ENCODE data around the gene CSKMT. TPM values are rescaled to one million over a fixed set of nuclear protein-coding genes. Genes with fewer than 3 reads are reported as not detected.

Gene CSKMT
- polyA plus RNA-seq, 4 donors: 7.0 to 18.6 (median 12.1) TPM

DNA sequence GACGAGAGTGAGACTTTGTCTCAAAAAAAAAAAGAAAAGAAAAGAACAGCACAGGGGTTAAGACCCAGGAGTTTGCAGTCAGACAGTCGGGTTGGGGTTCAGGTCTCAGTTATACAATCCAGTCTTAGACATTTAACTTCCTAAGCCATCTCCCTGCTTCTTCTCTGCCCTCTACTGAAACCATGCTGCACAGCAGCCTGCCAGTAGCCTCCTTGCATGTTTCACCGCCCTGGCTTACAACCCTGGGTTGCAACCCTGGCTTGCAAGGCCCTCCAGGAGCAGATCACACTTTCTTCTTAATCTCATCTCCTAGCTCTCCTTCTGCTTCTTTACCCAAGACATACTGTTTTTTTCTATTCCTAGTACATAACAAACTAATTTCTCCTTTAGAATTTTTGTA is 37.4 kb upstream of the CSKMT start:
- peaks cover 31 to 84% (median 45%) of the 10 kb centered on the region in 3 donors for H3K36me3 ChIP-seq (ENCODE audit: control insufficient read depth in 3 of 3, insufficient read depth in 2 of 3, low read depth in 1 of 3, low read length in 3 of 3)
- FAIRE-seq (no peak), DNase-seq (no peak)
- H3K4me3 ChIP-seq (ENCODE audit: low read depth in 1 of 3, low read length in 3 of 3): no peak overlapping the region
- 79 to 89% (median 82%) methylated on average over 3 of the region's 3 CpGs for WGBS, 3 donors
- H3K27me3 ChIP-seq (ENCODE audit: control insufficient read depth in 3 of 3, insufficient read depth in 3 of 3, low read length in 3 of 3): no peaks in the 10 kb centered on the region
- no peak overlapping the region for H3K27ac ChIP-seq (ENCODE audit: low read depth in 1 of 3, low read length in 2 of 3)
- no peaks in the 10 kb centered on the region for H3K9me3 ChIP-seq (ENCODE audit: control insufficient read depth in 2 of 2, insufficient read depth in 1 of 2, low read depth in 1 of 2, low read length in 1 of 2)
- H3K4me1 ChIP-seq (ENCODE audit: control insufficient read depth in 3 of 3, insufficient read depth in 2 of 3, low read depth in 1 of 3, low read length in 2 of 3): no peaks in the 10 kb centered on the region

DNA sequence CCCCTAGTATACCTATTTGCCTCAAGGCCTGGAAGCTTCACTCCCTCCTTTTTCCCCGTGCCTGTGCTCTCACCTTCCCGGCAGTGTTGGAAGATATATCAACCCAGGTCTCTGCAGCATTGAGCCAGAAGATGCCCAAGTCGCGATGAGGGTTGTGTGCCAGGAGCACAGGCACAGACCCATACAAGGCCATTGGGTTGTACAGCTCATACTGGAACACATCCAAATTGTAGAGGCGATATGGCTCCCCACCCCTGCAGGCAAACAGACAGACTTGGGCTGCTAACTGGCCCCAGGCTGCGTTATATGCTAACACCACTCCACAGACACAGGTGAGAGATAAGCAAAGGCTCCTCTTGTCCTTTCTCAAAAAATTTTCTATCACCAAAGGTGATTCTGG is 32.6 kb upstream of the CSKMT start:
- peaks cover 30 to 91% (median 38%) of the 10 kb centered on the region in 3 donors for H3K36me3 ChIP-seq (ENCODE audit: control insufficient read depth in 3 of 3, insufficient read depth in 2 of 3, low read depth in 1 of 3, low read length in 3 of 3)
- H3K4me1 ChIP-seq (ENCODE audit: control insufficient read depth in 3 of 3, insufficient read depth in 2 of 3, low read depth in 1 of 3, low read length in 2 of 3): no peaks in the 10 kb centered on the region
- no peak overlapping the region for H3K4me3 ChIP-seq (ENCODE audit: low read depth in 1 of 3, low read length in 3 of 3)
- FAIRE-seq (no peak), DNase-seq (no peak)
- 87 to 94% (median 91%) methylated on average over 6 of the region's 6 CpGs for WGBS, 3 donors
- H3K9me3 ChIP-seq (ENCODE audit: control insufficient read depth in 2 of 2, insufficient read depth in 1 of 2, low read depth in 1 of 2, low read length in 1 of 2): no peaks in the 10 kb centered on the region
- H3K27me3 ChIP-seq (ENCODE audit: control insufficient read depth in 3 of 3, insufficient read depth in 3 of 3, low read length in 3 of 3): no peaks in the 10 kb centered on the region
- no peak overlapping the region for H3K27ac ChIP-seq (ENCODE audit: low read depth in 1 of 3, low read length in 2 of 3)

DNA sequence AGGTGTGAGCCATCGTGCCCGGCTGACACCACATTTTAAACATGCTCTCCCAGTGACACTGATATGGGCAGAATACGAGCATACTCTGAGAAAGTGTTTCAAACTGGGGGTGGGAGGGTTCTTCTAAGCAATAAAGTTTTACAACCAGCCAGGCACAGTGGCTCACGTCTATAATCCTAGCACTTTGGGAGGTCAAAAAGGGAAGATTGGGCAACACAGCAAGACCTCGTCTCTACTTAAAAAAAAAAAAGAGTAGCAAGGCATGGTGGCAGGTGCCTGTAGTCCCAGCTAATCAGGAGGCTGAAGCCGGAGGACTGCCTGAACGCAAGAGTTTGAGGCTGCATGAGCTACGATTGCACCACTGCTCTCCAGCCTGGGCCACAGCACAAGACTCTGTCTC is 20.9 kb upstream of the CSKMT start:
- H3K36me3 ChIP-seq (ENCODE audit: control insufficient read depth in 3 of 3, insufficient read depth in 2 of 3, low read depth in 1 of 3, low read length in 3 of 3): peaks cover 0 to 52% (median 3%) of the 10 kb centered on the region in 3 donors
- H3K9me3 ChIP-seq (ENCODE audit: control insufficient read depth in 2 of 2, insufficient read depth in 1 of 2, low read depth in 1 of 2, low read length in 1 of 2): no peaks in the 10 kb centered on the region
- FAIRE-seq: no peak
- no peaks in the 10 kb centered on the region for H3K27me3 ChIP-seq (ENCODE audit: control insufficient read depth in 3 of 3, insufficient read depth in 3 of 3, low read length in 3 of 3)
- WGBS, 3 donors: 61 to 74% (median 72%) methylated on average over 8 of the region's 8 CpGs
- H3K4me3 ChIP-seq (ENCODE audit: low read depth in 1 of 3, low read length in 3 of 3): no peak overlapping the region
- peaks cover 5 to 17% (median 6%) of the 10 kb centered on the region in 3 donors for H3K4me1 ChIP-seq (ENCODE audit: control insufficient read depth in 3 of 3, insufficient read depth in 2 of 3, low read depth in 1 of 3, low read length in 2 of 3)
- no peak overlapping the region for H3K27ac ChIP-seq (ENCODE audit: low read depth in 1 of 3, low read length in 2 of 3)
- no peak for DNase-seq

DNA sequence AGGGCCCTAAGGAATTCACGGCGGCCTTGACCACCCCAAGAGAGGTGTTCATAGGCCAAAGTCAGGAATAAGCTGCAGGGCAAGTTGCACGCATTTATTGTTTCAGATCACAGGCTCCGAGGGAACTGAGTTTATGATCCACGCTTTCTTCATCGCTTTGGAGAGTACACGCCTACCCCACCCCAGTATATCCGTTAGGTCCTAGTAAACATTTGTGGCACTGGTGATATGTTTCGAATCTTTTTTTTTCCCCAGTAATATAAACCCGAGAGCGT is 19.5 kb upstream of the CSKMT start:
- H3K4me1 ChIP-seq (ENCODE audit: control insufficient read depth in 3 of 3, insufficient read depth in 2 of 3, low read depth in 1 of 3, low read length in 2 of 3): peaks cover 5 to 17% (median 6%) of the 10 kb centered on the region in 3 donors
- no peaks in the 10 kb centered on the region for H3K27me3 ChIP-seq (ENCODE audit: control insufficient read depth in 3 of 3, insufficient read depth in 3 of 3, low read length in 3 of 3)
- H3K9me3 ChIP-seq (ENCODE audit: control insufficient read depth in 2 of 2, insufficient read depth in 1 of 2, low read depth in 1 of 2, low read length in 1 of 2): no peaks in the 10 kb centered on the region
- H3K27ac ChIP-seq (ENCODE audit: low read depth in 1 of 3, low read length in 2 of 3): peak overlapping the region; percentile 66 to 97 (median 88)
- peak in 1 of 2 donors; percentile 17 for DNase-seq
- H3K36me3 ChIP-seq (ENCODE audit: control insufficient read depth in 3 of 3, insufficient read depth in 2 of 3, low read depth in 1 of 3, low read length in 3 of 3): peaks cover 0 to 54% (median 3%) of the 10 kb centered on the region in 3 donors
- H3K4me3 ChIP-seq (ENCODE audit: low read depth in 1 of 3, low read length in 3 of 3): peak overlapping the region; percentile 65 to 99 (median 97)
- 5 to 11% (median 8%) methylated on average over 11 of the region's 11 CpGs for WGBS, 3 donors
- no peak for FAIRE-seq

DNA sequence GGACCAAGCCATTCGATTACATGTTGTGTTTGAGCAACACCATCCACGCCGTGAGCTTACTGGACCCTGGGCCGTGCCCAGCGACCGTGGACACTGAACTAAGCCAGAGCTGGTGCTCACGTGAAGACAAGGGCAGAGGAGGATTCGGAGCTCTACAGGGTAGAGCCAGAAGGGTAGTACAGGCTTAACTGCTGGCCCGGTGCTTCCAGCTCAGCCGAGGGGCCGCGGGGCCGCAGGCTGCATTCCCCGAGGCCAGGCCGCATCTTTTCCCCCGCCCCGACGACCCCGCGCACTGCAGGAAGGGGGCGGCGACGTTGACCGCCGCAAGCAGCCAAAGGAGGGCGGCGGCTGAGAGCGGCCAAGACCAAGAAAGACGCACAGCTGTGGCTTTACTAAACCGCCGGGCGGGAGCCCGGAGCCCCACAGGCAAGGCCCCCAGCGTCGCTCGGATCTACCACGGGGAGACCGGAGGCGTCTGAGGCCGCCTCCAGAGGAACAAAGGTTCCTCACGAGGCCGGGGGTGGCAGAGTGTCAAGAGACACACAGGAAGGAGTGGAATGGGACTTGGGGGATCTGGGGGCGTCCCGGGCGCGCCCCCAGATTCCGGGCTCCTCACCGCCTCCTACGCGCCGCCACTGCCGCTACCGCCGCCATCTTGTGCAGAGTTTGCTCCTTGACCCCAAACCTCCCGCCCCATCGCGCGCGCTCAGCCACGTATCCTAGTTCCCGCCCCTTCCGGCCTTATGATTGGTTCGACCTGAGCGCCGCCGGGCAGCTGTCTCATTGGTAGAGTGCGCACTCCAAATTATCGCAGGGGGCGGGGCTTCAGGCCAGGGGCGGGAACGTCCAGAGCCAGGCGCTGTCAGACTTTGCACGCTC is 18.9 kb upstream of the CSKMT start, which contains the start of gene GANAB:
Gene GANAB, minus strand, starts transcription at position 668 of the 879 bp plus-strand sequence. Its CDS starts 14 bp downstream, at position 654.
- Histone ChIP-seq H3K4me3 (ENCODE audit: low read depth in 1 of 3, low read length in 3 of 3) (peak within 1 kb of the TSS; percentile 65 to 99 (median 97)), H3K9me3 (ENCODE audit: control insufficient read depth in 2 of 2, insufficient read depth in 1 of 2, low read depth in 1 of 2, low read length in 1 of 2) (no peaks in the 10 kb centered on the region), H3K27ac (ENCODE audit: low read depth in 1 of 3, low read length in 2 of 3) (peak within 1 kb of the TSS; percentile 66 to 97 (median 88)), H3K4me1 (ENCODE audit: control insufficient read depth in 3 of 3, insufficient read depth in 2 of 3, low read depth in 1 of 3, low read length in 2 of 3) (peaks cover 5 to 17% (median 6%) of the 10 kb centered on the region in 3 donors), H3K27me3 (ENCODE audit: control insufficient read depth in 3 of 3, insufficient read depth in 3 of 3, low read length in 3 of 3) (no peaks in the 10 kb centered on the region), H3K36me3 (ENCODE audit: control insufficient read depth in 3 of 3, insufficient read depth in 2 of 3, low read depth in 1 of 3, low read length in 3 of 3) (peaks cover 0 to 54% (median 3%) of the 10 kb centered on the region in 3 donors)
- peak; percentile 99 for DNase-seq
- no peak for FAIRE-seq
- WGBS, 3 donors: 0 to 1% (median 0%) methylated on average over 68 to 73 of the region's 73 CpGs

DNA sequence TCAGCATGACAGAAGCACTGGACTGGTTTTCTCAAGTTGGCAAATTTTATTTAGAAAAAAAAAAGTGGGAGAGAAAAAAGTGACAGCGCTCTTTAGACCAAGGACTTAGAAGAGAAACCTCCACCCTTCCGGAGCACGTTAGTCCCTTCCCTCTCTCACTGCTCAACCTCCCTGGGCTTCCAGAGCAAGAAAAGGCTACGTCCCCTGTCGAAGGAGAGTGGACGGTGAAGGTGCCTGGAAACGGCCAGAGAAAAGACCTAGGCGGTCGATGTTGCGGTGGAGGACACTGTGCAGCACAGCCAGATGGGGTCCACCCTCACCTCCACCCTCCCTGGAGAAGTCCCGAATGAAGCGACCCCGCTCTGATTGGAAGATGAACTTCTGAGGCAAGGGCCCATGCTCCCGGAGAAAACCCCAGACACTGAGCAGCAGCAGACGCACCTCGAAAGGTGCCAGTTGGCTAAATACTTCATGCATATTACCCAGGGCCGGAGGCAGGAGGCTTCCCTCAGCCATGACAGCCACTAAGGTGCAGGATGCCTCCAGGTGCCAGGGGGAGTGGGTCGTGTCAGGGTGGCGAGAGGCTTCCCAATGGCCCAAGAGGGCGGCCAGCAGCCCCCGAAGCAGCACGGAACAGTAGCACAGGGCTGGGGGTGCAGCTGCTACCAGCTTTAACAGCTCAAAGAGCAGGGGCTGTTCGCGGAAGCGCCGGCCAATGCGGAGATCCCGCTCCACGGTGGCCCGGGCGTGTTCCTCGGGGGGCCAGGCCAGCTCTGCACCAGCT is 18.1 kb upstream of the CSKMT start:
- Histone ChIP-seq H3K27ac (ENCODE audit: low read depth in 1 of 3, low read length in 2 of 3) (peak overlapping the region in 2 of 3 donors; percentile 63 to 73), H3K4me3 (ENCODE audit: low read depth in 1 of 3, low read length in 3 of 3) (peak overlapping the region in 1 of 3 donors; percentile 13), H3K27me3 (ENCODE audit: control insufficient read depth in 3 of 3, insufficient read depth in 3 of 3, low read length in 3 of 3) (no peaks in the 10 kb centered on the region), H3K4me1 (ENCODE audit: control insufficient read depth in 3 of 3, insufficient read depth in 2 of 3, low read depth in 1 of 3, low read length in 2 of 3) (peaks cover 5 to 17% (median 6%) of the 10 kb centered on the region in 3 donors), H3K9me3 (ENCODE audit: control insufficient read depth in 2 of 2, insufficient read depth in 1 of 2, low read depth in 1 of 2, low read length in 1 of 2) (no peaks in the 10 kb centered on the region), H3K36me3 (ENCODE audit: control insufficient read depth in 3 of 3, insufficient read depth in 2 of 3, low read depth in 1 of 3, low read length in 3 of 3) (peaks cover 0 to 52% (median 3%) of the 10 kb centered on the region in 3 donors)
- 63 to 69% (median 65%) methylated on average over 32 of the region's 32 CpGs for WGBS, 3 donors
- DNase-seq (no peak), FAIRE-seq (no peak)

DNA sequence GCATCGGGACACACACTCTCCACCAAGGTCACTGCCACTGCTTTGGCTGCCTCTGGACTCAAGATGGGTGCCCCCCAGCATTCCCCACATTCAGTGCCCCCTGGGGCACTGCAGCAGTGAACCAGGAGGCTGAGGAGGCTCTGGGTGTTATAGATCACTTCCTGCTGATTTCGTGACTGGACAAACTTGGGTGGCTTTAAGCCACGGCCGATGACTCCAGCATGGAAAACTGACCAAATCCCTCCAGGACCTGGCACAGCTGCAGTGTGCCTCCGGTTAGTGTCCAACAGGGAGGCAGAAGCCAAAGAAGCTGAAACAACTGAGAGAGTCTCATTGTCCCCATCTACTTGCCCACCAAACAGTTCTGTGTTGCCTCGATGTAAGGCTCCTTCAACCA is 17.5 kb upstream of the CSKMT start:
- FAIRE-seq (no peak), DNase-seq (no peak)
- no peaks in the 10 kb centered on the region for H3K27me3 ChIP-seq (ENCODE audit: control insufficient read depth in 3 of 3, insufficient read depth in 3 of 3, low read length in 3 of 3)
- H3K4me3 ChIP-seq (ENCODE audit: low read depth in 1 of 3, low read length in 3 of 3): no peak overlapping the region
- peaks cover 0 to 49% (median 3%) of the 10 kb centered on the region in 3 donors for H3K36me3 ChIP-seq (ENCODE audit: control insufficient read depth in 3 of 3, insufficient read depth in 2 of 3, low read depth in 1 of 3, low read length in 3 of 3)
- no peak overlapping the region for H3K27ac ChIP-seq (ENCODE audit: low read depth in 1 of 3, low read length in 2 of 3)
- H3K4me1 ChIP-seq (ENCODE audit: control insufficient read depth in 3 of 3, insufficient read depth in 2 of 3, low read depth in 1 of 3, low read length in 2 of 3): peaks cover 5 to 17% (median 6%) of the 10 kb centered on the region in 3 donors
- WGBS, 3 donors: 85 to 88% (median 88%) methylated on average over 6 of the region's 6 CpGs
- H3K9me3 ChIP-seq (ENCODE audit: control insufficient read depth in 2 of 2, insufficient read depth in 1 of 2, low read depth in 1 of 2, low read length in 1 of 2): no peaks in the 10 kb centered on the region

DNA sequence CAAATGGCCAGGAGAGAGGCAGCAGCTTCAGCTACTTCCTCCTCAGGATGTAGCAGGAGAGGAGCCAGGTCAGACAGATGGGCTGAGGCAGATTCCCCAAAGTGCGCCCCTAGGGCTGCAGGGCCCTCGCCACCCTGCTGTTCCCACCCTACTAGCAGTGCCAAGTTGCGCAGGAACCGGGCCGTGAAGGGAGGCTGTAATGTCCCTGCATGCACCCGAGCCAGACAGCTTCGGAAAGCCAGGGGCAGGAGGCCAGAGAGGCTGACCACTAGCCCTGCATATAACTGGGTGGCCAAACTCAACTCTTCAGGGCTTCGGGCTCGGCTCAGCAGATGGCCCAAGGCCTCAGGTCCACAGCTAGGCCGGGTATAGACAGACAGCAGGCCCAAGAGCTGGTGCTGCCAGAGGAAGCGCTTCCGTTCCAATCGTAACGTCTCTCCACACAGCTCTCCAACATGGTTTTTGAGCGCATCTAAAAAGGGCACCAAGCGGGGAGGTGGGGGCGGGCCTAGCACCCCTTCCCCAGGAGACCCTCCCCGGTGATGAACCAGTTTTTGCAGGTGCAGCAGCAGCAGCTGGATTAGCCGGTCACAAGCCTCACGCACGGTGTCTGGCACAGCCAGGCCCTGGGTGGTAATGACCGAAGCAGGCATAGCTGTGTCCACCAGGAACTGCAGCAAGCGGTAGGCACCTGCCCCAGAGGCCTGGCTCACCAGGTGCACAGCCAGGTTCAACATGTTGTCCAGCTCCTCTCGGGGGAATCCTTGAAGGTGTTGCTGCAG is 16.7 kb upstream of the CSKMT start:
- no peak for DNase-seq
- no peaks in the 10 kb centered on the region for H3K27me3 ChIP-seq (ENCODE audit: control insufficient read depth in 3 of 3, insufficient read depth in 3 of 3, low read length in 3 of 3)
- no peak for FAIRE-seq
- H3K27ac ChIP-seq (ENCODE audit: low read depth in 1 of 3, low read length in 2 of 3): no peak overlapping the region
- 91 to 94% (median 94%) methylated on average over 24 of the region's 24 CpGs for WGBS, 3 donors
- peaks cover 5 to 17% (median 6%) of the 10 kb centered on the region in 3 donors for H3K4me1 ChIP-seq (ENCODE audit: control insufficient read depth in 3 of 3, insufficient read depth in 2 of 3, low read depth in 1 of 3, low read length in 2 of 3)
- H3K36me3 ChIP-seq (ENCODE audit: control insufficient read depth in 3 of 3, insufficient read depth in 2 of 3, low read depth in 1 of 3, low read length in 3 of 3): peaks cover 0 to 45% (median 3%) of the 10 kb centered on the region in 3 donors
- no peaks in the 10 kb centered on the region for H3K9me3 ChIP-seq (ENCODE audit: control insufficient read depth in 2 of 2, insufficient read depth in 1 of 2, low read depth in 1 of 2, low read length in 1 of 2)
- H3K4me3 ChIP-seq (ENCODE audit: low read depth in 1 of 3, low read length in 3 of 3): no peak overlapping the region

All from small intestine (tissue), 7 donors.